ENCODE results near the gene PTPRK. TPM values are rescaled to one million over a fixed set of nuclear protein-coding genes. Genes with fewer than 3 reads are reported as not detected.

PTPRK gene
- total and polyA plus RNA-seq, 2 of the 13 experiments (the other 11 are each of a cell fraction or from before 2014, with no cell fraction given) = 43.6 to 98.3 TPM

GRCh38 chr6:128365520-128366160 lies 154.8 kb downstream of the PTPRK start (continued):
- TF ChIP-seq ERF (CRISPR knock-in tag; IDR thresholded peaks at IDR 0.05) = 0 out of 2 replicates have a peak, but pooled peaks have one; percentile 26
- TF ChIP-seq HOMEZ (CRISPR knock-in tag; IDR thresholded peaks at IDR 0.05; ENCODE audit: low read depth) = peak; percentile 83
- TF ChIP-seq ZNF639 (CRISPR knock-in tag; conservative IDR thresholded peaks at IDR 0.05) = 0 out of 2 replicates have a peak, but pooled peaks have one; percentile 25
- no peak for TF ChIP-seq MAZ (IDR thresholded peaks at IDR 0.05; ENCODE audit: borderline replicate concordance, low read depth, low read length)
- TF ChIP-seq MAZ (CRISPR knock-in tag; IDR thresholded peaks at IDR 0.05; ENCODE audit: low read depth) = no peak
- no peak for TF ChIP-seq ZNF878 (CRISPR knock-in tag; IDR thresholded peaks at IDR 0.05)
- TF ChIP-seq FUBP1 (CRISPR knock-in tag; IDR thresholded peaks at IDR 0.05; ENCODE audit: borderline replicate concordance) = no peak
- TF ChIP-seq ZNF780A (CRISPR knock-in tag; IDR thresholded peaks at IDR 0.05) = no peak
- TF ChIP-seq ZBTB3 (CRISPR knock-in tag; IDR thresholded peaks at IDR 0.05; ENCODE audit: borderline replicate concordance, low read depth) = no peak
- no peak for TF ChIP-seq RBFOX2 (IDR thresholded peaks at IDR 0.05; ENCODE audit: low read depth, low read length)
- peak; percentile 65 for TF ChIP-seq HNF1A (IDR thresholded peaks at IDR 0.05; ENCODE audit: low read depth)
- TF ChIP-seq HNF1A (CRISPR knock-in tag; IDR thresholded peaks at IDR 0.05; ENCODE audit: borderline replicate concordance) = peak; percentile 84; the same call in 1 of the 2 replicates
- TF ChIP-seq MED1 (CRISPR knock-in tag; IDR thresholded peaks at IDR 0.05) = peak; percentile 44
- TF ChIP-seq NCOA2 (CRISPR knock-in tag; IDR thresholded peaks at IDR 0.05) = peak; percentile 64
- 0 out of 2 replicates have a peak, but pooled peaks have one; percentile 16 for TF ChIP-seq STAG1 (CRISPR knock-in tag; IDR thresholded peaks at IDR 0.05)
- TF ChIP-seq ISL2 (CRISPR knock-in tag; IDR thresholded peaks at IDR 0.05) = peak; percentile 89
- peak; percentile 80; the same call in 1 of the 2 replicates for TF ChIP-seq ZNF331 (CRISPR knock-in tag; IDR thresholded peaks at IDR 0.05)
- TF ChIP-seq SALL1 (CRISPR knock-in tag; IDR thresholded peaks at IDR 0.05) = peak; percentile 43; the same call in 1 of the 2 replicates
- no peak for TF ChIP-seq ZNF276 (CRISPR knock-in tag; IDR thresholded peaks at IDR 0.05; ENCODE audit: low read depth)

Measured in HepG2 (cell line).